MCF 10A (cell line): ENCODE measurements around the gene HPS1. TPM values are rescaled to one million over a fixed set of nuclear protein-coding genes. Genes with fewer than 3 reads are reported as not detected.

Source experiments
- BruUV-seq: library from RNA; stranded (reverse); fragments of 400-500 nt; replicated peaks from 2 replicates; lab custom pipeline; 2021; lab: Mats Ljungman, UMichigan
- CTCF ChIA-PET: fragments of 300-600 bp; sonication (Branson Sonifier 250); formaldehyde crosslinking; extraction: SDS; loops from one replicate; lab custom pipeline; 2021; ENCODE audit warnings: antibody characterized with exemption, inconsistent platforms; lab: Yijun Ruan, JAX
- POLR2A ChIA-PET: fragments of 300-600, 350-650 bp; sonication (Branson Sonifier 250); formaldehyde crosslinking; extraction: SDS; loops from one replicate; lab custom pipeline; 2020; ENCODE audit warnings: antibody characterized with exemption, inconsistent platforms; lab: Yijun Ruan, JAX
- DNase-seq: peaks from one replicate; pipeline ENCODE4 v3.0.0-alpha.2; 2018; ENCODE audit not compliant: unreplicated experiment
- H3K27ac Mint-ChIP-seq: one replicate; pipeline ENCODE4 v1.8.0; 2022; ENCODE audit warnings: mild to moderate bottlenecking, low read depth, mixed read lengths; ENCODE audit not compliant: unreplicated experiment
- H3K27me3 Mint-ChIP-seq: one replicate; pipeline ENCODE4 v1.8.0; 2022; ENCODE audit warnings: mixed read lengths; ENCODE audit not compliant: insufficient read depth, unreplicated experiment
- H3K36me3 Mint-ChIP-seq: one replicate; pipeline ENCODE4 v1.8.0; 2022; ENCODE audit warnings: mild to moderate bottlenecking, moderate library complexity, mixed read lengths; ENCODE audit not compliant: insufficient read depth, unreplicated experiment
- H3K4me1 Mint-ChIP-seq: one replicate; pipeline ENCODE4 v1.8.0; 2022; ENCODE audit warnings: mixed read lengths; ENCODE audit not compliant: insufficient read depth, unreplicated experiment
- H3K4me3 Mint-ChIP-seq: one replicate; pipeline ENCODE4 v1.8.0; 2022; ENCODE audit warnings: mild to moderate bottlenecking, moderate library complexity, mixed read lengths; ENCODE audit not compliant: unreplicated experiment
- H3K9me3 Mint-ChIP-seq: one replicate; pipeline ENCODE4 v1.8.0; 2022; ENCODE audit warnings: mixed read lengths; ENCODE audit not compliant: unreplicated experiment
- CTCF ChIP-seq: fragments of 200-600 bp; IDR thresholded peaks from one replicate; pipeline ENCODE4 v1.8.0; 2022; ENCODE audit warnings: antibody characterized with exemption, mild to moderate bottlenecking; ENCODE audit not compliant: unreplicated experiment
- intact Hi-C: fragments of 100-400 bp; cut with micrococcal nuclease; formaldehyde crosslinking; loops from 2 replicates; pipeline ENCODE4 v1.14.1; 2022
- total RNA-seq: library from RNA; stranded (reverse); gene quantifications from 2 replicates; pipeline ENCODE4 v1.2.3, GENCODE V29; 2022

Gene HPS1
- total RNA-seq, 1 experiment from 2014 or later = 41.8 TPM

GRCh38 chr10:98410135-98410743 is 36.5 kb downstream of the HPS1 start:
- no peak for DNase-seq
- CTCF ChIA-PET = interaction anchor here (0.5 to 0.9 kb wide), 3 partner anchors 63 to 726 kb away, joined by 3 read pairs; no protein-coding TSS in a partner anchor
- BruUV-seq = no TSS peak
- POLR2A ChIA-PET = no interaction called here
- intact Hi-C loops = no loop called here
- TF ChIP-seq CTCF = no peak
- peaks cover 5% of the 10 kb centered on the region for H3K4me1 Mint-ChIP-seq
- no peaks in the 10 kb centered on the region for H3K27me3 Mint-ChIP-seq
- no peaks in the 10 kb centered on the region for H3K9me3 Mint-ChIP-seq
- H3K4me3 Mint-ChIP-seq = no peak overlapping the region
- no peaks in the 10 kb centered on the region for H3K36me3 Mint-ChIP-seq
- no peak overlapping the region for H3K27ac Mint-ChIP-seq

GRCh38 chr10:98408799-98409198 is 37.9 kb downstream of the HPS1 start:
- ChIA-PET POLR2A (interaction anchor here (0.7 kb wide), 1 partner anchor 274 kb away, joined by 3 read pairs; no protein-coding TSS in a partner anchor), CTCF (interaction anchor here (0.5 to 1.9 kb wide), 4 partner anchors 10 to 1172 kb away, joined by 3 to 5 read pairs (median 4); no protein-coding TSS in a partner anchor)
- no peak for TF ChIP-seq CTCF
- Mint-ChIP-seq H3K4me3 (no peak overlapping the region), H3K36me3 (no peaks in the 10 kb centered on the region), H3K4me1 (peaks cover 10% of the 10 kb centered on the region), H3K27ac (no peak overlapping the region), H3K27me3 (no peaks in the 10 kb centered on the region), H3K9me3 (no peaks in the 10 kb centered on the region)
- no peak for DNase-seq
- intact Hi-C loops = no loop called here
- no TSS peak for BruUV-seq

- TF ChIP-seq CTCF = no peak
- H3K9me3 Mint-ChIP-seq = no peaks in the 10 kb centered on the region
- no peak for DNase-seq
- intact Hi-C loops = no loop called here
- ChIA-PET POLR2A (no interaction called here), CTCF (interaction anchor here (0.9 to 1.9 kb wide), 2 partner anchors 11 to 18 kb away, joined by 3 to 5 read pairs; no protein-coding TSS in a partner anchor)
- no peaks in the 10 kb centered on the region for H3K27me3 Mint-ChIP-seq
- no peak overlapping the region for H3K4me3 Mint-ChIP-seq
- no peaks in the 10 kb centered on the region for H3K36me3 Mint-ChIP-seq
- H3K27ac Mint-ChIP-seq = no peak overlapping the region
- peaks cover 17% of the 10 kb centered on the region for H3K4me1 Mint-ChIP-seq
- BruUV-seq = no TSS peak
Measured at GRCh38 chr10:98407744-98408241, 38.9 kb downstream of the HPS1 start.

GRCh38 chr10:98407017-98407743 is 39.6 kb downstream of the HPS1 start:
- ChIA-PET POLR2A (no interaction called here), CTCF (interaction anchor here (0.6 to 1.9 kb wide), 2 partner anchors 18 to 394 kb away, joined by 3 to 5 read pairs; no protein-coding TSS in a partner anchor)
- peaks cover 17% of the 10 kb centered on the region for H3K4me1 Mint-ChIP-seq
- intact Hi-C loops = no loop called here
- no peak for DNase-seq
- BruUV-seq = no TSS peak
- H3K36me3 Mint-ChIP-seq = no peaks in the 10 kb centered on the region
- no peak for TF ChIP-seq CTCF
- H3K9me3 Mint-ChIP-seq = no peaks in the 10 kb centered on the region
- no peak overlapping the region for H3K27ac Mint-ChIP-seq
- no peaks in the 10 kb centered on the region for H3K27me3 Mint-ChIP-seq
- no peak overlapping the region for H3K4me3 Mint-ChIP-seq
